CD4-positive, alpha-beta T cell treated with Interferon gamma for 1 hour (primary cell): ENCODE data around the gene CCL4.
A peak's percentile ranks its signal among the peaks of the same experiment; 100 is the strongest.
"Not testable (repeated sequence)": the region's sequence is repeated elsewhere in the genome, so short reads cannot be mapped to it uniquely, and the experiment has no call there.

Experiments
- DNase-seq: peaks from one replicate; pipeline ENCODE4 v3.0.0-alpha.2; 2020

Gene CCL4

GRCh38 chr17:36118477-36119353 is 15.1 kb downstream of the CCL4 start:
- DNase-seq = no peak

- DNase-seq = no peak
Observed at GRCh38 chr17:36120221-36120620, 16.6 kb downstream of the CCL4 start.

- DNase-seq = not testable (repeated sequence)
Observed at GRCh38 chr17:36121099-36121498, 17.5 kb downstream of the CCL4 start.

- no peak for DNase-seq
Observed at GRCh38 chr17:36123431-36123830, 19.8 kb downstream of the CCL4 start.

GRCh38 chr17:36124879-36125824 is 21.5 kb downstream of the CCL4 start:
- no peak for DNase-seq

GRCh38 chr17:36127199-36127893 is 23.7 kb downstream of the CCL4 start:
- peak; percentile 48 for DNase-seq

GRCh38 chr17:36127911-36128310 is 24.3 kb downstream of the CCL4 start:
- no peak for DNase-seq

- DNase-seq = no peak
Observed at GRCh38 chr17:36128411-36128978, 24.9 kb downstream of the CCL4 start.

GRCh38 chr17:36129616-36130015 is 26.0 kb downstream of the CCL4 start:
- no peak for DNase-seq

GRCh38 chr17:36130346-36130745 is 26.7 kb downstream of the CCL4 start:
- no peak for DNase-seq

- no peak for DNase-seq
Observed at GRCh38 chr17:36131421-36131820, 27.8 kb downstream of the CCL4 start.

- DNase-seq = no peak
Observed at GRCh38 chr17:36131931-36132330, 28.3 kb downstream of the CCL4 start.

- no peak for DNase-seq
Observed at GRCh38 chr17:36132421-36132831, 28.8 kb downstream of the CCL4 start.

- no peak for DNase-seq
Observed at GRCh38 chr17:36133602-36134236, 30.1 kb downstream of the CCL4 start.

- DNase-seq = no peak
Observed at GRCh38 chr17:36135465-36135864, 31.8 kb downstream of the CCL4 start.

GRCh38 chr17:36136036-36136435 is 32.4 kb downstream of the CCL4 start:
- no peak for DNase-seq

GRCh38 chr17:36136439-36136838 is 32.8 kb downstream of the CCL4 start:
- no peak for DNase-seq

- no peak for DNase-seq
Observed at GRCh38 chr17:36142235-36142634, 38.6 kb downstream of the CCL4 start.

- no peak for DNase-seq
Observed at GRCh38 chr17:36142806-36143205, 39.2 kb downstream of the CCL4 start.

GRCh38 chr17:36144014-36144413 is 40.4 kb downstream of the CCL4 start:
- DNase-seq = no peak

- no peak for DNase-seq
Observed at GRCh38 chr17:36144981-36145729, 41.5 kb downstream of the CCL4 start.
